ENCODE measurements around the gene IMP3. TPM values are rescaled to one million over a fixed set of nuclear protein-coding genes. Genes with fewer than 3 reads are reported as not detected.

Gene IMP3
- polyA plus RNA-seq, 1 donor from 2014 or later: 147 TPM

GRCh38 chr15:75646112-75646943, 6.3 kb upstream of the IMP3 start:
- Histone ChIP-seq H3K36me3 (ENCODE audit: insufficient read depth, low read length) (no peaks in the 10 kb centered on the region), H4K20me1 (ENCODE audit: insufficient read depth) (no peaks in the 10 kb centered on the region), H3K9me2 (ENCODE audit: insufficient read depth, low read length) (no peaks in the 10 kb centered on the region), H3K9me3 (ENCODE audit: low read length) (no peaks in the 10 kb centered on the region), H3F3A (ENCODE audit: insufficient read depth, low read length, poor library complexity, severe bottlenecking) (no peaks in the 10 kb centered on the region), H3K4me3 (ENCODE audit: low read length) (peak overlapping the region; percentile 82), H3K27me3 (ENCODE audit: insufficient read depth, low read depth, low read length) (peaks cover 27% of the 10 kb centered on the region), H3K79me2 (replicated peaks; ENCODE audit: insufficient read depth, low read length) (peaks cover 4% of the 10 kb centered on the region), H3K4me2 (ENCODE audit: low read length) (no peak overlapping the region), H2AFZ (ENCODE audit: low read depth, low read length) (no peak overlapping the region), H3K9ac (ENCODE audit: low read length) (no peak overlapping the region), H3K27ac (ENCODE audit: low read length) (no peak overlapping the region)
- TF ChIP-seq TAF1 (IDR thresholded peaks at IDR 0.05; ENCODE audit: low read depth): no peak
- no peak for TF ChIP-seq RAD21 (conservative IDR thresholded peaks at IDR 0.05)
- no peak for TF ChIP-seq MXI1 (conservative IDR thresholded peaks at IDR 0.05; ENCODE audit: poor library complexity, severe bottlenecking)
- TF ChIP-seq REST (IDR thresholded peaks at IDR 0.05; ENCODE audit: borderline replicate concordance): no peak
- TF ChIP-seq CTCF (IDR thresholded peaks at IDR 0.05; ENCODE audit: poor library complexity, severe bottlenecking): no peak
- no peak for TF ChIP-seq POLR2AphosphoS5 (IDR thresholded peaks at IDR 0.05)
- TF ChIP-seq SMC3 (conservative IDR thresholded peaks at IDR 0.05; ENCODE audit: poor library complexity): no peak
- TF ChIP-seq EZH2 (IDR thresholded peaks at IDR 0.05; ENCODE audit: borderline replicate concordance, insufficient read depth, low read length, poor library complexity, severe bottlenecking): no peak
- no peak for TF ChIP-seq EP300 (conservative IDR thresholded peaks at IDR 0.05; ENCODE audit: poor library complexity, severe bottlenecking)

- no peak for TF ChIP-seq MXI1 (conservative IDR thresholded peaks at IDR 0.05; ENCODE audit: poor library complexity, severe bottlenecking)
- no peak for TF ChIP-seq SMC3 (conservative IDR thresholded peaks at IDR 0.05; ENCODE audit: poor library complexity)
- TF ChIP-seq EP300 (conservative IDR thresholded peaks at IDR 0.05; ENCODE audit: poor library complexity, severe bottlenecking): no peak
- TF ChIP-seq REST (IDR thresholded peaks at IDR 0.05; ENCODE audit: borderline replicate concordance): no peak
- no peak for TF ChIP-seq CTCF (IDR thresholded peaks at IDR 0.05; ENCODE audit: poor library complexity, severe bottlenecking)
- no peak for TF ChIP-seq EZH2 (IDR thresholded peaks at IDR 0.05; ENCODE audit: borderline replicate concordance, insufficient read depth, low read length, poor library complexity, severe bottlenecking)
- TF ChIP-seq TAF1 (IDR thresholded peaks at IDR 0.05; ENCODE audit: low read depth): no peak
- TF ChIP-seq RAD21 (conservative IDR thresholded peaks at IDR 0.05): no peak
- TF ChIP-seq POLR2AphosphoS5 (IDR thresholded peaks at IDR 0.05): no peak
- Histone ChIP-seq H3K27me3 (ENCODE audit: insufficient read depth, low read depth, low read length) (peaks cover 27% of the 10 kb centered on the region), H3K9me3 (ENCODE audit: low read length) (no peaks in the 10 kb centered on the region), H4K20me1 (ENCODE audit: insufficient read depth) (no peaks in the 10 kb centered on the region), H3K4me3 (ENCODE audit: low read length) (no peak overlapping the region), H3F3A (ENCODE audit: insufficient read depth, low read length, poor library complexity, severe bottlenecking) (no peaks in the 10 kb centered on the region), H3K36me3 (ENCODE audit: insufficient read depth, low read length) (no peaks in the 10 kb centered on the region), H3K27ac (ENCODE audit: low read length) (no peak overlapping the region), H2AFZ (ENCODE audit: low read depth, low read length) (no peak overlapping the region), H3K9me2 (ENCODE audit: insufficient read depth, low read length) (no peaks in the 10 kb centered on the region), H3K79me2 (replicated peaks; ENCODE audit: insufficient read depth, low read length) (peaks cover under 1% of the 10 kb centered on the region), H3K4me2 (ENCODE audit: low read length) (no peak overlapping the region), H3K9ac (ENCODE audit: low read length) (no peak overlapping the region)
Measured at GRCh38 chr15:75644376-75644775, 4.4 kb upstream of the IMP3 start.
